ENCODE results near the gene CDIP1.

CDIP1 gene

GRCh38 chr16:4498546-4499195, 39.9 kb downstream of the CDIP1 start:
- TF ChIP-seq ZFX (IDR thresholded peaks at IDR 0.05) = no peak
- no peak for TF ChIP-seq CTCF (conservative IDR thresholded peaks at IDR 0.05)

GRCh38 chr16:4496305-4496704, 42.3 kb downstream of the CDIP1 start:
- no peak overlapping the region for H3K27ac ChIP-seq
- TF ChIP-seq ZFX (IDR thresholded peaks at IDR 0.05) (no peak), CTCF (conservative IDR thresholded peaks at IDR 0.05) (no peak)

More at GRCh38 chr16:4498546-4499195, 39.9 kb downstream of the CDIP1 start:
- no peak overlapping the region for H3K27ac ChIP-seq

GRCh38 chr16:4495766-4496165, 42.8 kb downstream of the CDIP1 start:
- no peak overlapping the region for H3K27ac ChIP-seq

GRCh38 chr16:4494746-4495490, 43.7 kb downstream of the CDIP1 start:
- TF ChIP-seq ZFX (IDR thresholded peaks at IDR 0.05) (no peak), CTCF (conservative IDR thresholded peaks at IDR 0.05) (no peak)
- no peak overlapping the region for H3K27ac ChIP-seq

More at GRCh38 chr16:4495766-4496165, 42.8 kb downstream of the CDIP1 start:
- TF ChIP-seq CTCF (conservative IDR thresholded peaks at IDR 0.05) = no peak
- TF ChIP-seq ZFX (IDR thresholded peaks at IDR 0.05) = no peak

- TF ChIP-seq ZFX (IDR thresholded peaks at IDR 0.05) (no peak), CTCF (conservative IDR thresholded peaks at IDR 0.05) (no peak)
These were observed 46.7 kb downstream of the CDIP1 start for GRCh38 chr16:4491898-4492297.

GRCh38 chr16:4489030-4489429, 49.5 kb downstream of the CDIP1 start:
- H3K27ac ChIP-seq = peak overlapping the region; percentile 16; the same call in 1 of the 2 replicates
- TF ChIP-seq CTCF (conservative IDR thresholded peaks at IDR 0.05) = no peak
- no peak for TF ChIP-seq ZFX (IDR thresholded peaks at IDR 0.05)

More at GRCh38 chr16:4491898-4492297, 46.7 kb downstream of the CDIP1 start:
- H3K27ac ChIP-seq = no peak overlapping the region

- TF ChIP-seq CTCF (conservative IDR thresholded peaks at IDR 0.05) = no peak
- no peak for TF ChIP-seq ZFX (IDR thresholded peaks at IDR 0.05)
- peak overlapping the region; percentile 16; the same call in 1 of the 2 replicates for H3K27ac ChIP-seq
These were observed 50.0 kb downstream of the CDIP1 start for GRCh38 chr16:4488499-4488967.
